Measurements from ENCODE around the gene BET1L.
A peak's percentile ranks its signal among the peaks of the same experiment; 100 is the strongest.
"Not testable (repeated sequence)": the region's sequence is repeated elsewhere in the genome, so short reads cannot be mapped to it uniquely, and the experiment has no call there.

BET1L gene

GRCh38 chr11:207208-207862, at the start of gene BET1L, which contains the start of gene RIC8A:
Gene BET1L, minus strand, starts transcription at chr11:207399. Its CDS starts 78 bp downstream, at chr11:207321.
Gene RIC8A, plus strand, starts transcription at chr11:207708. Its CDS starts 1,147 bp downstream, at chr11:208855.
- peak; percentile 98 for DNase-seq (ENCODE audit: low spot score)

DNA sequence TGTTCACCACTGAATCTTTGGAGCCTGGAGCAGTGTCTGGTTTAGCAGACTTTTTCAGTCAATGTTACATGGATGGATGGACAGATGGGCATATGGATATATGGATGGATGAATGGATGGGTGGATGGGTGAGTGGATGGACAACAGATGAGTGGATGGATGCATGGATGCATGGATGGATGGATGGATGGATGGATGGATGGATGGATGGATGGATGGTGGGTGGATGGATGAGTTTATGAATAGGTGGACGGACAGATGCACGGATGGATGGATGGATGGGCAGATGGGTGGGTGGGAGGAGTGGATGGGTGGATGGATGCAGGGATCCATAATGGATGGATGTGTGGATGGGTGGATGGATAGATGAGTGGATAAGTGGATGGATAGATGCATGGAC, 48.6 kb upstream of the BET1L start:
- no peak for DNase-seq (ENCODE audit: low spot score)

DNA sequence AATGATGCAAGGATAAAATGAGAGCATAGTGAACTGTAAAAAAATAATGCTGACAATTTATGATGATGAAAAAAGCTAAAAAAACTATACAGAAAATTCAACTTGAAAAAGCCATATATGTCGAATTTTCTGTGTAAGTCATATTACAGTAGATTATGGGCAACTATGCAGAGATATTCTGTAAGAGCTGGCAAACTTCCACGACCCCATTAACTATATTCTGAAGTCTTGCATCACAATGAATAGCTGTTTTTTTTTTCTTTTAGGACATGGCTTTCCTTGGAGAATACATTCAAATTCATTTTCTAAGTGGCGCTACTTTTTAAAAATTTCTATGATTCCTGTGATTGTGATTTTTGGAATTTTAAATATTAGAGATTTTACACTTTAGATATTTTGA, 48.0 kb upstream of the BET1L start:
- no peak for DNase-seq (ENCODE audit: low spot score)

DNA sequence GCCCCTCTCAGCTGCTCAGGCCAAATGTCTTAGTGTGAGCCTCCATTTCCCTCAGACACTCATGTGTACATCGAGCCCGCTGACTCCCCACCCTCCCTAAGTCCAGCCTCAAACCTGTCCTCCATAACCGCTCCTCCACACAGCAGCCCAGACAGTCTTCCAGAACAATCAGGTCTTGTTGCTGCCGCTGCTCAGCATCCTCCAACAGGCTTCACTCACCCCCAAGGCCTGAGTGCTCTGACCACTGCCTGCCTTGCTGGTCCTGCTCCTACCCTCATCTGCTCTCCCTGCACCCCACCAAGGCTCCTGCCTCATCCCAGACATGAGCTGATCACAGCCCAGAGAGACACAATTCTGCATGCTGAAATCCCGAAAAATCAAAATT, 46.7 kb upstream of the BET1L start:
- DNase-seq (ENCODE audit: low spot score), result no peak

DNA sequence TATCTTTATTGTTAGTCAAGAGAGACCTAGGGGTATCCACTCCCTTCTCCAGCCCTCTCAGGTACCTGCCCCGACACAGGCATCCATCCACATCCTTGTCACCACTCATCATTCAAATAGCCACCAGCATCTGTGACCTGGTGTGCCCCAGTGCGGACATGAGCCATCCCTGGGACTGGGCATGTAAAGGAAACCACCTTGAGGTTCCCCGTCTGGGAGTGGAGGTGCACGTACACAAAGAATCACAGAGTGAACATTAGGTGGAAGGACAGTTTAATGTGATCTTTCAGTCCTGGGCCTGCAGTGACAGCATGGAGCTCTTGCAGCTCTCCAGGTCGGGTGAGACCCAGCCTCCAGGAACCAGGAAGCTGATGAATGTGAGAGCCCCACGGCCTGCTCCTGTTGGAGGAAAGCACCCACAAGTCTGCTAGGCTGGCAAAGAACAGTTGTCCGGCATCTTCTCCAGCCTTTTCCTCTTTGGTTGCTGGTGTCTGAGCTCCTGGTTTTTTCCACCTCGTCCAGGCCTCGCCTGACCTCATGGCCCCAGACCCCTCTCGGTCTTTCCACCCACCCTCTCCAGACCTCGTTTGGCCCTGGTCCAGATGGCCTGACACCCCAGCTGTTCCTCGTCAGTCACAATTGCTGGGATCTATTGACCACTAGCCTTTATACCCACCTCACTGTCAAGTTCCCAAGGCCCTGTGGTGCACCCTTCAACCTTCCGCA, 46.1 kb upstream of the BET1L start:
- no peak for DNase-seq (ENCODE audit: low spot score)

- no peak for DNase-seq (ENCODE audit: low spot score)
Observed at GRCh38 chr11:252666-253065, 45.5 kb upstream of the BET1L start.

DNA sequence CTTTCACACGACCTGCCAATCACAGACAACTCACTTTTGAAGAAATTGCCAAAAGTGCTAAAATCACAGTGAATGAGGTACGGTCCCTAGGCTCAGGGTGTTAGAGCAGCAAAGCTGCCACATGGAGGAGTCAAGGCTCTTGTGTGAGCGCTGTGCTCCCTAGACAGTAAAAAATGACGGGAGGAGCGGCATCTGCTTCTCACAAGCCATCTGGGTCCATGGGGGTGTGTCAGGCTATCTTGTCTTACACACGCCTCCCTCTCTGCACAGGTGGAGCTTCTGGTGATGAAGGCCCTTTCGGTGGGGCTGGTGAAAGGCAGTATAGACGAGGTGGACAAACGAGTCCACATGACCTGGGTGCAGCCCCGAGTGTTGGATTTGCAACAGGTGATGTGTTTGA, 44.4 kb upstream of the BET1L start:
- no peak for DNase-seq (ENCODE audit: low spot score)

GRCh38 chr11:250740-251299, 43.6 kb upstream of the BET1L start:
- peak; percentile 82 for DNase-seq (ENCODE audit: low spot score)

GRCh38 chr11:250274-250673, 43.1 kb upstream of the BET1L start:
- DNase-seq (ENCODE audit: low spot score), result no peak

- DNase-seq (ENCODE audit: low spot score), result no peak
Observed at GRCh38 chr11:249062-249461, 41.9 kb upstream of the BET1L start.

DNA sequence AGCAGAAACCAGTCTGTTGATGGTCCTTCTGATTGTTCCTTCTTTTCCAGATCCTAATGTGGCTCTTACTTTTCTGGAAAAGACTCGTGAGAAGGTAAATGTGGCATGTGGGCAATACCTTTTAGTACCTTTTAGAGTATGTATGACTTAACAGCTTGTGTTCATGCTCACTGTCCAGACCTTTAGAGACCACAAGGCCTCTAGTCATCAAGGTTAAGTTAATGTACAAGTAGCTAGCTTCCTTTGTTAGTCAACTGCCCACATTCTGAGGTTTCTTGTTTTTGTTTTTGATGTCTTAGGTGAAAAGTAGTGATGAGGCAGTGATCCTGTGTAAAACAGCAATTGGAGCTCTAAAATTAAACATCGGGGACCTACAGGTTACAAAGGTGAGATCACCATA, 37.2 kb upstream of the BET1L start:
- no peak for DNase-seq (ENCODE audit: low spot score)

GRCh38 chr11:241634-242033, 34.4 kb upstream of the BET1L start:
- no peak for DNase-seq (ENCODE audit: low spot score)

- DNase-seq (ENCODE audit: low spot score), result no peak
Observed at GRCh38 chr11:240315-240714, 33.1 kb upstream of the BET1L start.

- not testable (repeated sequence) for DNase-seq (ENCODE audit: low spot score)
Observed at GRCh38 chr11:238346-238745, 31.1 kb upstream of the BET1L start.

- DNase-seq (ENCODE audit: low spot score), result peak; percentile 96
Observed at GRCh38 chr11:236774-237767, 29.9 kb upstream of the BET1L start, which contains the start of gene PSMD13. Gene PSMD13, plus strand, starts transcription at chr11:236976. Its CDS starts 74 bp downstream, at chr11:237050.

- peak; percentile 100 for DNase-seq (ENCODE audit: low spot score)
Observed at GRCh38 chr11:235997-236773, 29.0 kb upstream of the BET1L start, which contains the start of gene SIRT3. Gene SIRT3, minus strand, starts transcription at chr11:236342. Its CDS starts 14 bp downstream, at chr11:236328.

DNA sequence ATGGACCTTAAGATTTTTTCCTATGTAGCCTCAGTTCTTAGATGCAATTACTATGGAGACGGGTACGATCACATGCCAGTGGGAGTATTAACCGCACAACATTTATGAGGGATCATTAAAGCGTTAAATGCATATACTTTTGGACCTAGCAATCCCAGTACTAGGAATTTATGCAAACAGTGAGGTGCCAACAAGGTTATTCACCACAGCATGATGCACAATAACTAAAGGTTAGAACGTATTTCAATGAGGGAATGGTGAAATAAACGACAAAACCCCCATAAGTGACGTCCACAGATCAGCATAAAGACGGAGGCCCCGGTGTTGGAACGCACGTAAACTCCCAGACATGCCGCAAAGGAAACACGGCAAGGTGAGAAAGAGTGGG, 28.4 kb upstream of the BET1L start:
- DNase-seq (ENCODE audit: low spot score), result no peak

DNA sequence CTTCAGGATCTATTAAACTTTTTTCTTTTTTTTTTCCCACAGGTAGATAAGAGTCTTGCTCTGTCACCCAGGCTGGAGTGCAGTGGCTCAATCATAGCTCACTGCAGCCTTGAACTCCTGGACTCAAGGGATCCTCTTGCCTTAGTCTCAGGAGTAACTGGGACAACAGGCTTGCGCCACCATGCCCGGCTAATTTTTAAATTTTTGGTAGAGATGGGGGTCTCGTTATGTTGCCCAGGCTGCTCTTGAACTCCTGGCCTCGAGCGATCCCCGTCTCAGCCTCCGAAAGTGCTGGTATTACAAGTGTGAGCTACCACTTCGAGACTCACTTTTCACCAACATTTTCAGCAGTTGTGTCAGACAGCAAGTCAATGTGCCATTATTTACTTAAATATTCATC, 28.0 kb upstream of the BET1L start:
- DNase-seq (ENCODE audit: low spot score), result no peak

DNA sequence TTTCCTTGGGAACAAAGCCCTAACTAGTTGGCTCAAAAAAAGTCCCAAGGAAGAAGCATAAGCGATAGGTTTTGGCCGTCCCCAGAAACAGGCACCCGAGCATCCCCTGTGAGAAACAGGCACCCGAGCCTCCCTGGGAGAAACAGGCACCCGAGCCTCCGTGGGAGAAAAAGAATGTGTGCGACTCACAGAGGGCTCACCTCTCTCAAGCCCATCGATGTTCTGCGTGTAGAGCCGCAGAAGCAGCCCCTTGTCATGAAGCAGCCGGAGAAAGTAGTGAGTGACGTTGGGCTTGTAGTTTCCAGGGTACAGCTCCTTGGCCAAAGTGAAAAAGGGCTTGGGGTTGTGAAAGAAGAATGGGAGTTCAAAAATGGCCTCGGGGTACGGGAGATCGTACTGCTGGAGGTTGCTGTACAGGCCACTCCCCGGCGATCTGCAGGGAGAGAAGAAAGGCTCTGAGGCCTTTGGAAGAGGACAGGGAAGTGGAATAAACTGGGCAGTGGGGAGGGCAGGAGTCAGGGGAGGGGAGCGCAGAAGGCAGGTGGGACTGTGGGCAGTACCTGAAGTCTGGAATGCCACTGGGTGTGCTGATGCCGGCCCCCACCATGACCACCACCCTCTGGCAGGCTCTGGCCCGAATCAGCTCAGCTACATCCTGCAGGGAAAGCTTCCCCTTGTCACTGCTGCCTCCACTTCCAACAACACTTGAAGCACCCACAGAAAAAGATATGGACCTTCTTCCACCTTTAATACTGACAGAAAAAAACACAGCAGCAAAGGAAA, 25.8 kb upstream of the BET1L start:
- no peak for DNase-seq (ENCODE audit: low spot score)

- no peak for DNase-seq (ENCODE audit: low spot score)
Observed at GRCh38 chr11:230431-230830, 23.2 kb upstream of the BET1L start.

All from iPS-NIHi11 (cell line).